ENCODE measurements around the gene PSTPIP1. TPM values are rescaled to one million over a fixed set of nuclear protein-coding genes. Genes with fewer than 3 reads are reported as not detected.
A peak's percentile ranks its signal among the peaks of the same experiment; 100 is the strongest.

PSTPIP1 gene
- polyA plus RNA-seq, 2 of the 4 experiments (the other 2 are of a cell fraction): not detected

DNA sequence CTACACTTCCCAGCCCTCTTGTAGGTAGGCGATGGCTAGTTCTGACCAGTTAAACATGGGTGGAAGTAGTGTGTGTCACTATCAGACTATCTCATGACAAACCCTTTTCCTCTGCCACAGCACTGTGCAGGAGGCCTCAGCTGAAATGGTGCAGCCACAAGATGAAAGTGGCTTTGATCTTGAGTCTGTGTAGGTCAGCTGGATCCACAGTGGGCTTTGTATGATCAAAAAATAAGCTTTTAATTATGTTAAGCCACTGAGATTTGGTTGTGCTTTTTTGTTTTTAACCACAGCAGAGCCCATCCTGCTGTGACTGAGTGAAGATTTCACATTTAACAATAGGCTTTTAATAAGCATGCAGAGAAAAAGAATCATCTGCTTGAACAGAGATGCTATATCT, 43.7 kb upstream of the PSTPIP1 start:
- TF ChIP-seq, protein P1, sequence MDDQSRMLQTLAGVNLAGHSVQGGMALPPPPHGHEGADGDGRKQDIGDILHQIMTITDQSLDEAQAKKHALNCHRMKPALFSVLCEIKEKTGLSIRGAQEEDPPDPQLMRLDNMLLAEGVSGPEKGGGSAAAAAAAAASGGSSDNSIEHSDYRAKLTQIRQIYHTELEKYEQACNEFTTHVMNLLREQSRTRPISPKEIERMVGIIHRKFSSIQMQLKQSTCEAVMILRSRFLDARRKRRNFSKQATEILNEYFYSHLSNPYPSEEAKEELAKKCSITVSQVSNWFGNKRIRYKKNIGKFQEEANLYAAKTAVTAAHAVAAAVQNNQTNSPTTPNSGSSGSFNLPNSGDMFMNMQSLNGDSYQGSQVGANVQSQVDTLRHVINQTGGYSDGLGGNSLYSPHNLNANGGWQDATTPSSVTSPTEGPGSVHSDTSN (IDR thresholded peaks at IDR 0.05): no peak
- TF ChIP-seq MAZ (IDR thresholded peaks at IDR 0.05; ENCODE audit: borderline replicate concordance, low read depth, low read length): no peak
- no peak for TF ChIP-seq ESRRA (IDR thresholded peaks at IDR 0.05; ENCODE audit: borderline replicate concordance, low read length)
- no peak for TF ChIP-seq ELK1 (IDR thresholded peaks at IDR 0.05; ENCODE audit: low read depth, low read length)
- no peak for TF ChIP-seq MAFK (IDR thresholded peaks at IDR 0.05; ENCODE audit: partially characterized antibody)
- TF ChIP-seq, protein P2, sequence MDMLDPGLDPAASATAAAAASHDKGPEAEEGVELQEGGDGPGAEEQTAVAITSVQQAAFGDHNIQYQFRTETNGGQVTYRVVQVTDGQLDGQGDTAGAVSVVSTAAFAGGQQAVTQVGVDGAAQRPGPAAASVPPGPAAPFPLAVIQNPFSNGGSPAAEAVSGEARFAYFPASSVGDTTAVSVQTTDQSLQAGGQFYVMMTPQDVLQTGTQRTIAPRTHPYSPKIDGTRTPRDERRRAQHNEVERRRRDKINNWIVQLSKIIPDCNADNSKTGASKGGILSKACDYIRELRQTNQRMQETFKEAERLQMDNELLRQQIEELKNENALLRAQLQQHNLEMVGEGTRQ (IDR thresholded peaks at IDR 0.05): no peak
- TF ChIP-seq, protein P3, sequence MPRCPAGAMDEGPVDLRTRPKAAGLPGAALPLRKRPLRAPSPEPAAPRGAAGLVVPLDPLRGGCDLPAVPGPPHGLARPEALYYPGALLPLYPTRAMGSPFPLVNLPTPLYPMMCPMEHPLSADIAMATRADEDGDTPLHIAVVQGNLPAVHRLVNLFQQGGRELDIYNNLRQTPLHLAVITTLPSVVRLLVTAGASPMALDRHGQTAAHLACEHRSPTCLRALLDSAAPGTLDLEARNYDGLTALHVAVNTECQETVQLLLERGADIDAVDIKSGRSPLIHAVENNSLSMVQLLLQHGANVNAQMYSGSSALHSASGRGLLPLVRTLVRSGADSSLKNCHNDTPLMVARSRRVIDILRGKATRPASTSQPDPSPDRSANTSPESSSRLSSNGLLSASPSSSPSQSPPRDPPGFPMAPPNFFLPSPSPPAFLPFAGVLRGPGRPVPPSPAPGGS (IDR thresholded peaks at IDR 0.05): no peak
- no peak for TF ChIP-seq GATA3 (IDR thresholded peaks at IDR 0.05; ENCODE audit: borderline replicate concordance)
- TF ChIP-seq CHD4 (IDR thresholded peaks at IDR 0.05; ENCODE audit: borderline replicate concordance): no peak
- no peak for TF ChIP-seq FOSL2 (IDR thresholded peaks at IDR 0.05)
- TF ChIP-seq FOSL2 (CRISPR knock-in tag; IDR thresholded peaks at IDR 0.05): no peak
- TF ChIP-seq REST (IDR thresholded peaks at IDR 0.05): no peak
- TF ChIP-seq SREBF2 (IDR thresholded peaks at IDR 0.05): no peak
- no peak for TF ChIP-seq E2F6 (IDR thresholded peaks at IDR 0.05; ENCODE audit: borderline replicate concordance, low read depth)
- ATAC-seq (0 out of 6 replicates have a peak, but pooled peaks of 1 of the 2 experiments have one; percentile 30), DNase-seq (ENCODE audit: low read depth in 1 of 2, low spot score in 1 of 2) (no peak), FAIRE-seq (no peak)
- ChIA-PET POLR2A (no interaction called here), CTCF (interaction anchor here (0.6 to 0.9 kb wide), 4 partner anchors 10 to 74 kb away, joined by 3 to 5 read pairs (median 4); no protein-coding TSS in a partner anchor)
- WGBS (ENCODE audit: missing lambda C conversion rate): 90% methylated on average over 1 of the region's 1 CpG
- Histone ChIP-seq H3K9me3 (no peaks in the 10 kb centered on the region), H3K4me1 (no peaks in the 10 kb centered on the region), H3K27ac (no peak overlapping the region), H3K4me2 (no peak overlapping the region), H3K4me3 (no peak overlapping the region)

DNA sequence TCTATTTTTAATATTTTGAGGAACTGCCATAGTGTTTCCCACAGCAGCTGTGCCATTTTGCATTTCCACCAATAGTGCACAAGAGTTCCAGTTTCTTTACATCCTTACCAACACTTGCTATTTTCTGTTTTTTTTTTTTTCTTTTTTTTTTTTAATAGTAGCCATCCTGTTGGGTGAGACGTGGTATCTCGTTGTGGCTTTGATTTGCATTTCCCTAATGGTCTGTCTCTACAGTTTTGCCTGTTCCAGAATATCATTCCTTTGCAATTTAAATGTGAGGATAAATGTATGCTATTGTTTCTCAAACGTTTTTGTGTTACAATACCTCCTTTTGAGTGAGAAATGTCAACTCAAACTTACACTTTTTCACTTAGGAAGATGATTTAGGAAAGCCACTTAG, 41.0 kb upstream of the PSTPIP1 start:
- Histone ChIP-seq H3K4me1 (no peaks in the 10 kb centered on the region), H3K4me3 (no peak overlapping the region), H3K9me3 (no peaks in the 10 kb centered on the region), H3K27ac (no peak overlapping the region), H3K4me2 (no peak overlapping the region)
- no peak for TF ChIP-seq RCOR1 (IDR thresholded peaks at IDR 0.05; ENCODE audit: low read depth, low read length)
- no peak for TF ChIP-seq ZFP36 (IDR thresholded peaks at IDR 0.05; ENCODE audit: borderline replicate concordance, partially characterized antibody)
- no peak for TF ChIP-seq HOXA7 (CRISPR knock-in tag; IDR thresholded peaks at IDR 0.05)
- TF ChIP-seq ESRRA (IDR thresholded peaks at IDR 0.05; ENCODE audit: borderline replicate concordance, low read length): no peak
- no peak for TF ChIP-seq NPAS2 (CRISPR knock-in tag; IDR thresholded peaks at IDR 0.05; ENCODE audit: borderline replicate concordance)
- TF ChIP-seq CBX8 (IDR thresholded peaks at IDR 0.05): no peak
- TF ChIP-seq, protein P2 (IDR thresholded peaks at IDR 0.05): no peak
- TF ChIP-seq EP300 (IDR thresholded peaks at IDR 0.05): no peak
- no peak for TF ChIP-seq POLR2AphosphoS2 (conservative IDR thresholded peaks at IDR 0.05; ENCODE audit: low read length)
- no peak for TF ChIP-seq EHF (CRISPR knock-in tag; IDR thresholded peaks at IDR 0.05)
- no peak for TF ChIP-seq MAZ (IDR thresholded peaks at IDR 0.05; ENCODE audit: borderline replicate concordance, low read depth, low read length)
- DNase-seq (ENCODE audit: low read depth in 1 of 2, low spot score in 1 of 2) (no peak), FAIRE-seq (no peak), ATAC-seq (no peak)
- 67% methylated on average over 3 of the region's 3 CpGs for WGBS (ENCODE audit: missing lambda C conversion rate)
- ChIA-PET POLR2A (no interaction called here), CTCF (interaction anchor here (1.0 to 1.9 kb wide), 4 partner anchors 11 to 554 kb away, joined by 3 to 5 read pairs (median 4); no protein-coding TSS in a partner anchor)
